HUES6 (cell line): ENCODE measurements around the gene RBSN.

Experiments used
- H3K27ac ChIP-seq: 2 replicates; pipeline ENCODE4 v1.7.0; 2013; ENCODE audit warnings: low read depth, mild to moderate bottlenecking, low read length, inconsistent platforms
- H3K27me3 ChIP-seq: 2 replicates; pipeline ENCODE4 v1.6.1; 2013; ENCODE audit warnings: low read length; ENCODE audit not compliant: control insufficient read depth, insufficient read depth
- H3K36me3 ChIP-seq: 2 replicates; pipeline ENCODE4 v1.6.1; 2013; ENCODE audit warnings: low read length; ENCODE audit not compliant: control insufficient read depth, insufficient read depth
- H3K4me1 ChIP-seq: 2 replicates; pipeline ENCODE4 v1.6.1; 2013; ENCODE audit warnings: low read length; ENCODE audit not compliant: control insufficient read depth, insufficient read depth
- H3K4me3 ChIP-seq: 2 replicates; pipeline ENCODE4 v1.5.1; 2013; ENCODE audit warnings: low read depth, low read length
- H3K9ac ChIP-seq: one replicate; pipeline ENCODE4 v1.6.1; 2013; ENCODE audit warnings: mild to moderate bottlenecking, low read length
- H3K9me3 ChIP-seq: 2 replicates; pipeline ENCODE4 v1.6.1; 2013; ENCODE audit warnings: low read depth, low read length; ENCODE audit not compliant: control insufficient read depth, insufficient read depth

Gene RBSN

GRCh38 chr3:15056676-15057404, 42.1 kb downstream of the RBSN start:
- H3K4me1 ChIP-seq: no peaks in the 10 kb centered on the region
- peaks cover 55% of the 10 kb centered on the region for H3K36me3 ChIP-seq
- H3K4me3 ChIP-seq: no peak overlapping the region
- no peak overlapping the region for H3K27ac ChIP-seq
- no peak overlapping the region for H3K9ac ChIP-seq
- H3K9me3 ChIP-seq: no peaks in the 10 kb centered on the region
- H3K27me3 ChIP-seq: no peaks in the 10 kb centered on the region

GRCh38 chr3:15055019-15055557, 43.9 kb downstream of the RBSN start:
- Histone ChIP-seq H3K27ac (no peak overlapping the region), H3K9me3 (no peaks in the 10 kb centered on the region), H3K36me3 (peaks cover 69% of the 10 kb centered on the region), H3K27me3 (no peaks in the 10 kb centered on the region), H3K4me3 (no peak overlapping the region), H3K4me1 (no peaks in the 10 kb centered on the region), H3K9ac (no peak overlapping the region)

- Histone ChIP-seq H3K27ac (no peak overlapping the region), H3K4me3 (no peak overlapping the region), H3K36me3 (peaks cover 72% of the 10 kb centered on the region), H3K9ac (no peak overlapping the region), H3K27me3 (no peaks in the 10 kb centered on the region), H3K4me1 (no peaks in the 10 kb centered on the region), H3K9me3 (no peaks in the 10 kb centered on the region)
Observed at GRCh38 chr3:15053541-15053940, 45.4 kb downstream of the RBSN start.

- H3K27ac ChIP-seq: no peak overlapping the region
- peaks cover 75% of the 10 kb centered on the region for H3K36me3 ChIP-seq
- no peaks in the 10 kb centered on the region for H3K4me1 ChIP-seq
- no peaks in the 10 kb centered on the region for H3K9me3 ChIP-seq
- no peak overlapping the region for H3K4me3 ChIP-seq
- H3K27me3 ChIP-seq: no peaks in the 10 kb centered on the region
- H3K9ac ChIP-seq: no peak overlapping the region
Observed at GRCh38 chr3:15052335-15053242, 46.4 kb downstream of the RBSN start.

- H3K27ac ChIP-seq: no peak overlapping the region
- no peak overlapping the region for H3K9ac ChIP-seq
- no peaks in the 10 kb centered on the region for H3K9me3 ChIP-seq
- H3K36me3 ChIP-seq: peaks cover 75% of the 10 kb centered on the region
- H3K4me1 ChIP-seq: no peaks in the 10 kb centered on the region
- H3K4me3 ChIP-seq: no peak overlapping the region
- no peaks in the 10 kb centered on the region for H3K27me3 ChIP-seq
Observed at GRCh38 chr3:15051531-15051930, 47.4 kb downstream of the RBSN start.

GRCh38 chr3:15050405-15051092, 48.4 kb downstream of the RBSN start:
- Histone ChIP-seq H3K36me3 (peaks cover 81% of the 10 kb centered on the region), H3K4me3 (no peak overlapping the region), H3K27me3 (no peaks in the 10 kb centered on the region), H3K4me1 (no peaks in the 10 kb centered on the region), H3K27ac (no peak overlapping the region), H3K9ac (no peak overlapping the region), H3K9me3 (no peaks in the 10 kb centered on the region)

- Histone ChIP-seq H3K27me3 (no peaks in the 10 kb centered on the region), H3K36me3 (peaks cover 84% of the 10 kb centered on the region), H3K27ac (no peak overlapping the region), H3K9ac (no peak overlapping the region), H3K4me1 (no peaks in the 10 kb centered on the region), H3K4me3 (no peak overlapping the region), H3K9me3 (no peaks in the 10 kb centered on the region)
Observed at GRCh38 chr3:15049584-15049983, 49.4 kb downstream of the RBSN start.

- H3K27me3 ChIP-seq: no peaks in the 10 kb centered on the region
- H3K9ac ChIP-seq: no peak overlapping the region
- peaks cover 99% of the 10 kb centered on the region for H3K36me3 ChIP-seq
- H3K9me3 ChIP-seq: no peaks in the 10 kb centered on the region
- no peak overlapping the region for H3K27ac ChIP-seq
- H3K4me3 ChIP-seq: no peak overlapping the region
- H3K4me1 ChIP-seq: no peaks in the 10 kb centered on the region
Observed at GRCh38 chr3:15045667-15046066, 53.3 kb downstream of the RBSN start.

- Histone ChIP-seq H3K27me3 (no peaks in the 10 kb centered on the region), H3K27ac (no peak overlapping the region), H3K9me3 (no peaks in the 10 kb centered on the region), H3K4me1 (no peaks in the 10 kb centered on the region), H3K36me3 (peaks cover 95% of the 10 kb centered on the region), H3K4me3 (no peak overlapping the region), H3K9ac (no peak overlapping the region)
Observed at GRCh38 chr3:15044326-15044725, 54.6 kb downstream of the RBSN start.

- no peak overlapping the region for H3K27ac ChIP-seq
- H3K4me1 ChIP-seq: no peaks in the 10 kb centered on the region
- no peaks in the 10 kb centered on the region for H3K9me3 ChIP-seq
- H3K9ac ChIP-seq: no peak overlapping the region
- no peak overlapping the region for H3K4me3 ChIP-seq
- H3K36me3 ChIP-seq: peaks cover 95% of the 10 kb centered on the region
- no peaks in the 10 kb centered on the region for H3K27me3 ChIP-seq
Observed at GRCh38 chr3:15043408-15044171, 55.4 kb downstream of the RBSN start.
